Measurements from ENCODE around the gene GDF2. TPM values are rescaled to one million over a fixed set of nuclear protein-coding genes. Genes with fewer than 3 reads are reported as not detected.

Gene GDF2
- total and polyA plus RNA-seq, 10 of the 15 experiments (the other 5 are each of a cell fraction or from before 2014, with no cell fraction given) = not detected

DNA sequence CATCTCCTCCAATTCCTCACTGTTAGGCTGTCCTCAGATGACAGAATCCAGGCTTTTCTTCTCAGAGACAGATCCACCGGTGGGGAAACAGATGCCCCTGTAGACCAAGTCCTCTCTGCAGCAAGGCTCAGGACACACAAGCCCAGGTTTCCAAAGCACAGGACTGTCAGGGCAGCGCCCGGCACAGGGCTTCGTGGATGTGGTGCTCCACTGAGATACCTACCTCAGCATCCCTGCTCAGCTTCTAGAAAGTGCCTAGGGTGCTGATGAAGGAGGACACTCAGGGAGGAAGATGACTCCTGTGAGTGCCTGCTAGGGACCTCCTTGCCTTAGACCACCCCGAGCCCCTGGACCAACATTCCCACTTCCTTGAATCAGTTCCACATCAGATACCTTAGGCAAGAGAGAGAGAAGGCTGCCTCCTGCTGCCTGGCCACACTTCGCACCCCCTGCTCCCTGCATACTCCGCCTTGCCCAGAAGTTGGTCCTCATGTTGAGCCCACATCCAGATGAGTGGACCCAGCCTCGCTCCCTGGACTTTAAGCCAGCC is 17.0 kb downstream of the GDF2 start:
- intact Hi-C loops (cut with micrococcal nuclease; ENCODE audit: unreplicated experiment) = no loop called here
- DNase-seq (ENCODE audit: low read depth, low spot score) (no peak), ATAC-seq (no peak)

DNA sequence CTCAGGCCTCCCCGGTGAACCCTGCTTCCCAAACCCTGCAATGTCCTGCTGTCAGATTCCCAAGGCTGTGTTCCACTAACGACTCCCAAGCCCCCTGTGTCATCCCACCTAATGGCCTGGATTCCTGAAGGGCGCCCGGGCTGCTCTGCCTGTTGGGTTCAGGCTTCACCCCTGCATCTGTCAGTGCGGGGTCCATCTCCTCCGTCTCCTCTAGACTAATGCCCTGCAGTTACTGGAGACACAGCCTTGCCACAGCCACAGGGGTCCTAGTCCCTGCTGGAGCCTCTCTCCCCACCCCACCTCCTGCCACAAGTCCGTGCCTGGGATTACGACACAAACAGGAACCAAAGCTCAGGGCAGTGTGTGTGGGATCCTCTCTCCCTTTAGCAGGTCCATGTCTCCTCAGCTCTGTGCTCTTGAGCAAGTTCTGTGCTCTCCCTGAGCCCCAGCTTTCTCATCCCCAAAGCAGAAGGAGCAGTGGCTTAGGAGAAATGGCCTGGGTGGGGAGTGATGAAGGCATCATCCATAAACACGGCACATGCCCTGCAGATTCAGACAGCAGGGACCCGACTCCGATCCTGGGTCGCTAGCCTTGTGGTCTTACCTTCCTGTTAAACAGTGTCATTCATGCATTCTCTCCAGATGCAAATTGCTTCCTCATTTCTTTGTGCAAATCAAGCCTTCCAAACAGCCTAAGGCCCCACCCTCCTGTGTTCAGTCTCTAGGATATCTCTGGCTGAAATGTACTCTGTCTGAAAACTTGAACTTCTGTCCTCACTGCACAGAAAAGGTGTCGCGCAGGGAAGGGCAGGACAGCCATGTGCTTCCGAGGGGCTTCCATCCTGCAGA is 17.7 kb downstream of the GDF2 start:
- Histone ChIP-seq H3K27me3 (replicated peaks in 1 of 2; ENCODE audit: control insufficient read depth in 2 of 2, insufficient read depth in 2 of 2, low read length in 1 of 2) (no peaks in the 10 kb centered on the region; a peak in 1 of 4 replicates), H4K20me1 (ENCODE audit: control insufficient read depth, insufficient read depth) (no peaks in the 10 kb centered on the region), H2AFZ (ENCODE audit: control insufficient read depth, low read depth, low read length) (no peak overlapping the region), H3K4me3 (no peak overlapping the region), H3K9ac (ENCODE audit: control insufficient read depth, insufficient read depth, low read length) (no peak overlapping the region), H3K4me2 (ENCODE audit: control insufficient read depth, insufficient read depth) (no peak overlapping the region), H3K27ac (ENCODE audit: control insufficient read depth, insufficient read depth) (no peak overlapping the region), H3K36me3 (ENCODE audit: control insufficient read depth in 2 of 2, insufficient read depth in 2 of 2, low read length in 1 of 2) (no peaks in the 10 kb centered on the region), H3K9me3 (replicated peaks; ENCODE audit: control insufficient read depth, insufficient read depth, low read length) (no peaks in the 10 kb centered on the region), H3K4me1 (ENCODE audit: control insufficient read depth, insufficient read depth, low read length) (no peaks in the 10 kb centered on the region), H3K79me2 (ENCODE audit: control insufficient read depth, insufficient read depth, low read length) (no peaks in the 10 kb centered on the region)
- FAIRE-seq (no peak), DNase-seq (ENCODE audit: low read depth, low spot score) (no peak), ATAC-seq (peak; percentile 20; the same call in 2 of the 3 replicates)
- ChIA-PET POLR2A (no interaction called here), CTCF (interaction anchor here (0.9 to 2.1 kb wide), 13 partner anchors 9 to 347 kb away, joined by 3 to 17 read pairs (median 4); partner anchors contain the start of gene GDF2), RAD21 (ENCODE audit: unreplicated experiment) (interaction anchor here (1.2 kb wide), 1 partner anchor 292 kb away, joined by 7 read pairs; no protein-coding TSS in a partner anchor), SMC1A (ENCODE audit: uncharacterized antibody, unreplicated experiment) (interaction anchor here (1.7 kb wide), 1 partner anchor 292 kb away, joined by 7 read pairs; no protein-coding TSS in a partner anchor)
- intact Hi-C loops (cut with micrococcal nuclease; ENCODE audit: unreplicated experiment) (loop anchor here (1.0 kb wide), 1 partner anchor 293 kb away; no protein-coding TSS in a partner anchor), in situ Hi-C loops (cut with MboI) (no loop called here)
- TF ChIP-seq ZNF384 (IDR thresholded peaks at IDR 0.05; ENCODE audit: borderline replicate concordance, low read depth, low read length) (no peak), CREM (IDR thresholded peaks at IDR 0.05; ENCODE audit: low read depth) (no peak), RELA (IDR thresholded peaks at IDR 0.05; ENCODE audit: borderline replicate concordance, partially characterized antibody) (no peak), SUPT20H (IDR thresholded peaks at IDR 0.05; ENCODE audit: borderline replicate concordance, control insufficient read depth, low read depth, low read length) (no peak), ZNF24 (IDR thresholded peaks at IDR 0.05) (no peak), PAX5 (IDR thresholded peaks at IDR 0.05; ENCODE audit: borderline replicate concordance, low read depth, low read length) (no peak), JUND (IDR thresholded peaks at IDR 0.05; ENCODE audit: low read depth, low read length) (no peak), FOXM1 (IDR thresholded peaks at IDR 0.05; ENCODE audit: low read depth, low read length) (no peak)
- TF ChIP-seq, protein P1, sequence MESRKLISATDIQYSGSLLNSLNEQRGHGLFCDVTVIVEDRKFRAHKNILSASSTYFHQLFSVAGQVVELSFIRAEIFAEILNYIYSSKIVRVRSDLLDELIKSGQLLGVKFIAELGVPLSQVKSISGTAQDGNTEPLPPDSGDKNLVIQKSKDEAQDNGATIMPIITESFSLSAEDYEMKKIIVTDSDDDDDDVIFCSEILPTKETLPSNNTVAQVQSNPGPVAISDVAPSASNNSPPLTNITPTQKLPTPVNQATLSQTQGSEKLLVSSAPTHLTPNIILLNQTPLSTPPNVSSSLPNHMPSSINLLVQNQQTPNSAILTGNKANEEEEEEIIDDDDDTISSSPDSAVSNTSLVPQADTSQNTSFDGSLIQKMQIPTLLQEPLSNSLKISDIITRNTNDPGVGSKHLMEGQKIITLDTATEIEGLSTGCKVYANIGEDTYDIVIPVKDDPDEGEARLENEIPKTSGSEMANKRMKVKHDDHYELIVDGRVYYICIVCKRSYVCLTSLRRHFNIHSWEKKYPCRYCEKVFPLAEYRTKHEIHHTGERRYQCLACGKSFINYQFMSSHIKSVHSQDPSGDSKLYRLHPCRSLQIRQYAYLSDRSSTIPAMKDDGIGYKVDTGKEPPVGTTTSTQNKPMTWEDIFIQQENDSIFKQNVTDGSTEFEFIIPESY (IDR thresholded peaks at IDR 0.05) = no peak
- WGBS (ENCODE audit: insufficient coverage, insufficient replicate concordance, low lambda C conversion rate, missing lambda C conversion rate) = 27% methylated on average over 15 of the region's 15 CpGs
- BruUV-seq (replicated peaks) = no TSS peak

More for the DNA sequence above, 17.0 kb downstream of the GDF2 start:
- ChIA-PET POLR2A (no interaction called here), SMC1A (ENCODE audit: uncharacterized antibody, unreplicated experiment) (interaction anchor here (1.7 kb wide), 1 partner anchor 292 kb away, joined by 7 read pairs; no protein-coding TSS in a partner anchor), RAD21 (ENCODE audit: unreplicated experiment) (no interaction called here), CTCF (interaction anchor here (0.9 to 2.1 kb wide), 7 partner anchors 15 to 952 kb away, joined by 3 to 17 read pairs (median 4); no protein-coding TSS in a partner anchor)
- in situ Hi-C loops (cut with MboI) = no loop called here
- H3K4me1 ChIP-seq (ENCODE audit: control insufficient read depth, insufficient read depth, low read length) = no peaks in the 10 kb centered on the region
- H3K9ac ChIP-seq (ENCODE audit: control insufficient read depth, insufficient read depth, low read length) = no peak overlapping the region
- H3K27me3 ChIP-seq (replicated peaks in 1 of 2; ENCODE audit: control insufficient read depth in 2 of 2, insufficient read depth in 2 of 2, low read length in 1 of 2) = no peaks in the 10 kb centered on the region; a peak in 2 of 4 replicates
- H3K4me2 ChIP-seq (ENCODE audit: control insufficient read depth, insufficient read depth) = no peak overlapping the region
- WGBS (ENCODE audit: insufficient coverage, insufficient replicate concordance, low lambda C conversion rate, missing lambda C conversion rate) = 58% methylated on average over 8 of the region's 8 CpGs
- BruUV-seq (replicated peaks) = no TSS peak
- TF ChIP-seq JUNB (IDR thresholded peaks at IDR 0.05) (no peak), CBFB (IDR thresholded peaks at IDR 0.05; ENCODE audit: low read depth) (no peak), NFYA (IDR thresholded peaks at IDR 0.05; ENCODE audit: borderline replicate concordance, low read depth, low read length) (no peak), ZNF217 (IDR thresholded peaks at IDR 0.05) (no peak), ZNF24 (IDR thresholded peaks at IDR 0.05) (no peak)
- no peaks in the 10 kb centered on the region for H3K9me3 ChIP-seq (replicated peaks; ENCODE audit: control insufficient read depth, insufficient read depth, low read length)
- no peak for FAIRE-seq
- H3K79me2 ChIP-seq (ENCODE audit: control insufficient read depth, insufficient read depth, low read length) = no peaks in the 10 kb centered on the region
- H2AFZ ChIP-seq (ENCODE audit: control insufficient read depth, low read depth, low read length) = no peak overlapping the region
- H3K4me3 ChIP-seq = no peak overlapping the region
- H3K36me3 ChIP-seq (ENCODE audit: control insufficient read depth in 2 of 2, insufficient read depth in 2 of 2, low read length in 1 of 2) = no peaks in the 10 kb centered on the region
- H4K20me1 ChIP-seq (ENCODE audit: control insufficient read depth, insufficient read depth) = no peaks in the 10 kb centered on the region
- no peak overlapping the region for H3K27ac ChIP-seq (ENCODE audit: control insufficient read depth, insufficient read depth)

All from GM12878 (cell line).